HG03342 (cell line): ENCODE data around the gene GALNT18.

ENCODE experiments used
- ATAC-seq: cut with Tn5 transposase; IDR thresholded peaks from one replicate; pipeline ENCODE4 v1.9.1; 2021; ENCODE audit warnings: mild to moderate bottlenecking, moderate library complexity; ENCODE audit not compliant: unreplicated experiment

Gene GALNT18

DNA sequence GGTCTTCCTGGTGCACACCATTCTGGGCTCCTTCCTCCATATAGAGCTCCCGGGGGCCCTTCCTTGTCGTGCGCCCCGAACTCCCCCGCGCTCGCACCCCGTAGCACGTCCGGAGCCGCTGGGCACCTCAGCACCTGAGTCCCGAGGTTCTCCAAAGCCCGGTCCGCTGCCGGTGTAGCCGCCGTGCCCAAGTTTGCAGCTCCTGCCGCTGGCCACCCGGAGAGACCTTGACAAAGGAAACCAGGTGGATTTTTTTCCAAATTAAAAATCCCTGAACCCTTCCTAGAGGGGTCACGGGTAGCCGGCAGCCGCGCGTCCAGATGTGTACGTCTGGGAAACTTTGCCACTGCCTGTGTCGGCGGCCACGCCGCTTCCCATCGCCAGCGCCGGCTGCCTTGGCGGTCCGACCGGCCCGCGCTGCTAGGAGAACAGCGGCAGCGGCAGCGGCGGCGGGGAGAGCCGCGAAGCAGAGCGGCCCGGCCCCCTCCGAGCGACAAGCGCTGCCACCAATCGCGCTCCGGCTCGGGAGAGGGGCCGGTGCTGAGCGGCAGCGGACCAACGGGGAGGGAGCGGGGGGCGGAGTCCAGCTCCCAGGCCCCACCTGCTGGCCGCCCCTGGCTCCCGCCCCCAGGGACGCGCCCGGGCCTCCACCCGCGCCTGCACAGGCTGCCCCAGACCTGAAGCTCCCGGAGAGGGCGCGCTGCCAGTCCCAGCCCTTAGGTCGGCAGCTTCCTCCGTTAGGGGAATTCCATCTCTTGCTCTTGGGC, at the start of gene GALNT18:
GALNT18 (minus strand) TSS at position 433 of the 767 bp plus-strand sequence.
- peak; percentile 95 for ATAC-seq

DNA sequence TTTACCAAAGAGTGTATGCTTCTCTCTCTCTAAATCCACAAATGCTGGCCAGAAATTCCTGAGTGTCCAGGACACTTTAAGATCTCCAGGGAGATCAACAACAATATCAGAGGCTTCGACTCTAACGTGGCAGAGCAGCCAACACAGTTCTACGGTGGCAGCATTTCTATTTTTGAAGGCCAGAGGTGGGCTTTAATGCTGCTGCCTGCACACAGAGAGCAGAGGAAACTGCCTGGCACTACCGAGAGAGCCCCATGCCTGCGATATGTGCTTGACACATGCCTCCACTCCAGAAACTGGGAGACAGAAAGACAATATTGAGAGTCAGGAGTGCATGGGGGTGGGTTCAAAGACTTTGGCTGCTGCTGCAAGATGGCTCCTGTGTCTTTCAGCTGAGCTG, 48.8 kb upstream of the GALNT18 start:
- no peak for ATAC-seq

DNA sequence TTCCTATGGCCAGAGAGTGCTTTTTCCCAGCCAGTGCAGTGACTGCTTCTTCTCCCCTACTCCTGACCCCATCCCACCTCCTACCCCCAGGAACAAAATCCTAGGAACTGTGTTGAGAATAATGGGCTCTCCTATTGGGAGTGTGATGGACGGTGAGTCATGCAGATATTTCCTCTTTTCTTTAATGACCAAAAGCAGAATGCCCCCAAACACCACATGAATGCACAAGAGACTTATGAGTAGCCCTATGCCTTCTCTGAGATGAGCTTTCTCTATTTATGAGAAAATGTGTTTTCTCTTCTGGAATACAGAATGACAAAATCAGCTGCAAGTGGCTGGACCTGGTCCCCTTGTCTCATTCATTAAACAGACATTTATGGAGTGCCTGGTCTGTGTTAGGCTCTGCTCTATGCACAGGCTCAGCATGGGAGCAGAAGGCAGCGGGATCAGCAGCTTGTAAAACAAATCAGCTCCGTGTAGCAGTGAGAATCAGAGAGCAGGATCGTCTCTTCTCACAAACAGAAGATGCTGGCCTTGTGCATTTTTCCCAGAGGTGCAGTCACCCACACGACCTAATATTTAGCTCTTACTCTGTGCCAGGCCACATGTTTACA, 47.5 kb upstream of the GALNT18 start:
- no peak for ATAC-seq

DNA sequence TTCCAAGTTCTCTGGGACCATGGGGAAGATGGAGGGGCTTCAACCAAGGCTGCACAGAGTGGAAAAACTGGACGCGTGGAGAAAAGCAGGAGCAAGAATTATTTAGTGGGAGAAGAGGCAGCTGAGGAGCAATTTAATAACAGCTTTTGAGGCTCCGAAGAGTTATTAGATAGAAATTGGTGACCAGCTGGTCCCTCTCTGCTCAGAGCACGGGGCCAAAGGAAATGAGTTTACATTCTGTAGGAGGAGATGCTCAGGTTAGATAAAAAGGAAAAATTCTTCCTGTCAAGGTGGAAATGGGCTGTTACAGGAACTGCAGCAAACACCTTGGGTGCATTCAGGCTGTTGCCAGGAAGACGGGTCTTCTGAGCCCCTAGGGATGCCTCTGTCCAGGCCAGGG, 47.0 kb upstream of the GALNT18 start:
- no peak for ATAC-seq

DNA sequence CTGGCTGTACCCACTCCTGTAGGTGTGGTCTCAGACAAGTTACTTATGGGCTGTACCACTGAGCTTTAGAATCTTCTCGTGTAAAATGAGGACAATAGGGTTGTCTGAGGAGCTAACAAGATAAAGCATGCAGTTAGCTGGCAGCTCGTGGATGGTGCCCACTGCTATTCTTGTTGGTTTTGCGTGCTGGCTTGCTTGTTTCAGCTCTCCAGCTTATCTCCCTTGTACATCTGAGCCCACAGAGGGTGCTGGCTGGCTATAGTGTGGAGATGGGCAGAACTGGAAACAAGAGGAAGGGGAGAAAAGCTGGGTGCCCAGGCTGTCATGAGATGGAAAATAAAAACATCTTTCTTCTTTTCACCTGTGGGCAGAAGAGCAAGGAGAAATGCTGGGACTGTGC, 46.5 kb upstream of the GALNT18 start:
- ATAC-seq: no peak

DNA sequence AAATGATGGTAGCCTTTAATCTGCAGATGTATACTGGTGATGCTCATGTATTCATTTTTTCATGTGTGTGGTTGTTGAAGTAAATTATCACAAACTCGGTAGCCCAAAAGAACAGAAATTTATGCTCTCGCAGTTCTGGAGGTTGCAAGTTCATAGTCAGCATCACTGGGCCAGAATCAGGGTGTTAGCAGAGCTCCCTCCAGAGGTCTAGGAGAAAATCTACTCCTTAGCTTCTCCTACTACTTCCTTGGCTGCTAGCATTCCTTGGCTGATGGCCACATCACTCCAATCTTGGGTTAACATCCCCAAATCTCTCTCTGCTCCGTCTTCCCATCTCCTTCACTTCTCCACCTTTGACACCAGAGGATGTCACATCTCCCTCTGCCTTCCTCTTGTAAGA, 45.3 kb upstream of the GALNT18 start:
- ATAC-seq: no peak

DNA sequence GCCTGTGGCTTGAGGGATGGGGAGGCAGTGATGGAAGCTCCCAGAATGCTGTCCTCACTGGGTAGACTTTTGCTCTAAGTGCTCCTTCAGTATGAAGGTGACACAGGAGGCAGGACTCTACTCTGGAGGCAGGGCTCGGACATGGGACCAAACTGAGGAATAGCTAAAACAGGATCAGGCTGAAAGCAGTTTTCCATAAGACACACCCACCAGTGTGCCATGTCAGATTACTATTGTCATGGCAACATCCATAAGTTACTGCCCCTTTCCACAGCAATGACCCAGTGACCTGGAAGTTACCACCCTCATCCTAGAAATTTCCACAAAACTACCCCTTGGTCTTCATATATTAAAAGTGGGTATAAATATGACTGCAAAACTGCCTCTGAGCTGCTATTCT, 43.6 kb upstream of the GALNT18 start:
- ATAC-seq: no peak

DNA sequence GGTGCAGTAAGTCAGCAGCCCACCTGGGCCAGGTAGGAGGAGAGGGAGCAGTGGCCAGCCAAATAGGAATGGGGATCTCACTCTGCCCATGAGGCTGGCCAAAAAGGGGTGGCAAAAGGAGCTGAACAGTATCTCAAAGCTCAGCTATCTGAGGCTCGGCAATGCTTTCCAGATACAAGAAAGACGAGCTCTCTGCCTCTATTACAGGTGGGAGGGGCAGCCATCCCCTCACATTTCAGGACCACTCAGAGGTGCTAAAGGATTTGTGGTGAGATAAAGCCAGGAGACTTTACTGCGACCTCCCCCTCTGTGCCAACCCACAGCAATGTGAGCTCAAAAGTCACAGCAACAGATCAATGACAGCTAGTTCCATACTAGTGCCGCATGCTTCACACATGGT, 42.1 kb upstream of the GALNT18 start:
- no peak for ATAC-seq

DNA sequence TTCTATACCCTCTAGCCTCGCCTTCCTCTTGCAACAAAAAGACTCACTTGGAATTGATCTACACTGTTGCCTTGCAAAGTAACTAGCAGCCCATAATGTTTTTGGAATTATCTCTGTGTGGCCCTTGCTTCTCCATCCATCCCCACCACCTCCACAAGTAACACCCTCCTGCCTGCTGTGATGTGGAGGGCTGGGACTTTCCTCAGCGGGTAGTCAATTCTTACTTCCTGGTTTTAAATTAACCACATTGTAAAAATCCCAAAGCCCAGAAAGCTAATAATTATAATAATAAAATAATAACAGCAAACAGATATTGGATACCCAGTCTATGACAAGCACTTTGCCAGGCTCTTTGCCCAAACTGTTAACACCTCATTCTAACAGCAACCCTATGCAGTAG, 40.8 kb upstream of the GALNT18 start:
- ATAC-seq: no peak

DNA sequence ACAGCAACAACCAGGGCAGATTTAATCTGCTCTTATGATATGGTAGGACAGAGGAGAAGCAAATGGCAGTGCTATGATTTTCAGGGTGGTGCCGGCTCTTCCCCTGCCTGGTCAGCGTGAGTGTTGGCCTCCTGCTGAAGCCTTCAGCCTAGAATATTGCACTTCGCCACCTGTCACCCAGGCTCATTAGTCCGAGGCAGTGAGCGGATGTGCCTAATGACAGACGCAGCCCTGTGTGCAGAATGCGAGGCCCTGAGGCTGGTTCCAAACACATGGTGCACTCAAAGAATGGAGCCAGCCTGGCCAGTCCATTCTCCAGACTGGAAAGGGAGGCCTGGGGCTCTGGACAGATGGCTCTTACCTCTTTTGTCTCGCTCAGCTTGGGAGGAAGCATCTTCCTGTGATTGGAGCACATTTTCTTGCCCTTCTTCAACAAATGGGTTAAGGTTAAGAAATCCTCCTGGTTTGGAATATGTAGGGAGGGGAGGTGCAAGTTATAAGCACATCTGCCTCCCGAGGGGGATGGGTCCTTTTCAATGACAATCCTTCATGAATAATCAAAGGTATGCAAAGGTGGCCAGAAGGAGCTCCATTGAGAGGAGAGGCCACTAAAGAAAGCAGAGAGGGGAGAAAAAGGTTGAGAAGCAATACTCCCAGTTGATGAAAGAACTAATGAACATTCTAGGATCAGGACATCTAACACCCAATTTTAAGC, 39.7 kb upstream of the GALNT18 start:
- ATAC-seq: no peak

DNA sequence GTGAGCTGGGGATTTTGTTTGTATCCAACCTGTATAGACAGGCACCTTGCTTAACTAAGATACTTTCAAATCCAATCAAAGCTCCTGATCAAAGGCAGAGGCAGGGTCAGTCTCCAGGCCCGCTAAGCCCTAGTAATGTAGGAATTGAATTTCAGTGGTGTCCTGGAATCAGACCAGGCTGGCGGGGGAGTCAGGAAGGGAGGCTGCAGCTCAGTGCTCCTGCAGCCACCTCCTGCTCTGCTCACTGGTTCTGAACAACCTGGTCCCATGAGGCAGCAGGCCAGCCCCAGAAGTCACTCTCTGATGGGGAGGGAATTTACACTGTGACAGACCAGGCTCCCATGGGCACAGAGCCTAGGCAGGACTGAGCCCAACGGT, 38.5 kb upstream of the GALNT18 start:
- no peak for ATAC-seq

DNA sequence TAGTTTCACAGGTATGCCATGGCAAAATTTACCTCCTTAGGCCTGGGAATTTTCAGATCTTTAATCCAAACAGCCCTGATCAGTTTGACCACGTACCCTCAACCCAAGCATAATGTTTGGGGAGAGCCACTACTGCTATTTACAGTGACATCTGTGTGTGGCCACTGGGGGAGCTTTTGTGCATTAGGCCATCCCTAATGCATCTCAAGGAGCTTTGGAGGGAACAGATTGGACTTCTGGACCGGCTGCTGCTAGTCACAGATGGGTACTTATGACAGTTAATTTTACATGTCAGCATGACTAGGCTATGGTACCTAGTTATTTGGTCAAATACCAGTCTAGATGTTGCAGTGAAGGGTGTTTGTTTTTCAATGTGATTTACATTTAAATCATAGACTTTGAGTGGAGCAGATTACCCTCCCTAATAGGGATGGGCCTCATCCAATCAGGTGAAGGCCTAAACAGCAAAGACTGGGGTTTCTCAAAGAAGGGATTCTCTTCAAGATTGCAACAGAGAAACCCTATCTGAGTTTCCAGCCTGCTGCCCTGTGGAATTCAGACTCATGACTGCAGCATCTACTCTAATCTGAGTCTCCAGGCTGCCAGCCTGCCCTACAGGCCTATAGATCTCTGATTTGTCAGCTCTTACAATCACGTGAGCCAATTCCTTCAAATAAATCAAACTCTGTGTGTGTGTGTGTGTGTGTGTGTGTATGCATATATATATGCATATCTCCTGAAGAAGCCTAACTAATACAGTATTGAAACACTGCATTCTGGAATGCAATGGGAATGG, 38.0 kb upstream of the GALNT18 start:
- ATAC-seq: no peak

DNA sequence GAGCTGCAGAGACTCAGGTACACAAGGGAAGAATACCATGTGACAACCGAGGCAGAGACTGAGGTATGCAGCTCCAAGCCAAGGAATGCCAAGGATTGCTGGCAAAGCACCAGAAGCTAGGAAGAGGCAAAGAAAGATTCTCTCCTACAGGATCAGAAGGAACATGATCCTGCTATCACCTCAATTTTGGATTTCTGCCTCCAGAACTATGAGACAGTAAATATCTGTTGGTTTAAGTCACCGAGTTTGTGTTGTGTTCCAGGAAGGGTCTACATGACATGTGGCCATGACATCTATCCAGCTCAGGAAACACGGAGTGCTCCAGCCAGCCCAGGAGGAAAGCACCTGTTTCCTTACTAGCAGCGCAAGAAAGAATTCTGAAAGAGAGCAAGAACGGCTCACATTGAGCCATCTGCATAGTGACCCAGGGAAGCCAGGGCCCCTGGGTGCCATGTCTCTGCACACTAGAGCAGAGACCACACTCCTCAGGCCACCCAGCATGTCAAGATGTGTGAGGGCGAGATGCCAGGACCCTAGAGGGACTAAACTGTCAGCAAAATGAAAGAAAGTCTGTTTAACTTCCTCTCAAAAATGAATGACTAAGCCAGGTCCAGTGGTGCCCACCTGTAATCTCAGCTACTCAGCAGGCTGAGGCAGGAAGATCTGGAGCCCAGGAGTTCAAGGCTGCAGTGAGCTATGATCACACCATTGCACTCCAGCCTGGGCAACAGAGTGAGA, 35.6 kb upstream of the GALNT18 start:
- no peak for ATAC-seq

DNA sequence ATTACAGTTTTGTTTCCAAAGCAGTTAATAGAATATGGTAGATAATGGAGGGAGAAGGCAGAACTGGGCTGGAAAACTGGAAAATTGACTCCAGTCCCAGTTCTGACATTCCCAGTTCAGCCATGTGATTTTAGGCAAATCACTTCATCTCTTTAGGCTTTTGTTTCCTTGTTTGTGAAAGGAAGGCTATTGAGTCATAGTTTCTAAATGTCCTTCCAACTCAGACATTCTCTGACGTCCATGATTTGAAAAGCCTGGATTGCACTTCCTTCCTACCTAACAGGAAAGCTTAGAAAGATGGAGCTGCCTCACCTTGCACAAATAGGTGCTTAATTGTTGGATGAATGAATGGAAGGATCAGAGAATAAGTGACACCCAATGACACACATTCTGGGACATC, 19.8 kb upstream of the GALNT18 start:
- no peak for ATAC-seq

DNA sequence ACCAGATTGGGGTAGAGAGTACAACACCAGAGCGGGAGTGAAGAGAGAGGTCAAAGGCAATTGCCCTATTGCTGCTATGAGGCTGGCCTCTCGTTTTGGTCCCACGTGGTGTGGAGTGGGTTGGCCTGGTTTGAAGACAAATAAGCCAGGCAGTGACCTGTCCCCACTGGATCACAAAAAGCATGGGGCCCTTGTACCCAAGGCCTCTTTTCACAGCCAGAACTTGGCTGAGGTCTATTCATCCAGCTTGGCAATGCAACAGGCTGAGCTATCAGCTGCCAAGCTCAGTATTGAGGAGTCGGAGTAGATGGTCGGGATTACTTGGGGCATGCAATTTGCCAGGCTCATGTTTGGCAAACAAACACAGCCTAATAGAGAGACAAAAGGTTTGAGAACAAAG, 19.2 kb upstream of the GALNT18 start:
- no peak for ATAC-seq

DNA sequence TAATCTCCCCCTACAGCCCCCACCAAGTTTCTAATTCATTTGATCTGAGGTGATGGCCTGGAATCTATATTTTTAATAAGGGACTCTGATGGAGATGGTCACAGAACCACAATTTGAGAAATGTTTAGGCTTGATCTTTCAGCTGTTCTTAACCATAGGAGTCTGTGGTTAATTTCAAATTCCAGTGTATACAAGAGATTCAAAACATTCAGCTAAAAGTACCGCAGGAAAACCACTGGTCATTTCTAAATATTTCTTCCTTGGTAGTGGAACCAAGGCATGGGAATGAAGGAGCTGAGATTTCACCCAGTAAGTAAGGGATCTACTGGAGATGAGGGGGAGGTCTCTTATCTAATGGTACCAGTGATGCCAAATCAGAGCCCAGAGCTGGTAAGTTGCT, 18.3 kb upstream of the GALNT18 start:
- no peak for ATAC-seq

DNA sequence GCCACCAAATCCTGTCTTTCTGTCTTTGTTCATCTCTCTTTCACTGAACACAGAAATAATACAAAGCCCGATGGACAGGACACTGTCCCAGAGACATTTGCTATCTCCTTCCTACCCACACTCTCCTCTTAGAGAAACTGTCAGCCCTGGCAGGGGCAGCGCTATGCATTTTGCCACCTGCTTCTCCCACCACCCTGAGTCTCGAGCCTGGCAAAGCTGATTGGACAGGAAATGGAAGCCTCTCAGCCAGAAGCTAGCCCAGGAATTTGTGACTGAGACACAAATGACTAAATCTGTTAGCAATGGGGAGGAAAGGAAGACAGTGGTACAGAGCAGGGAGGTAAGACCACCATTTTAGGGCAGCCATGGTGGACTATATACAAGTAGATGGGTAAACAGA, 14.9 kb upstream of the GALNT18 start:
- no peak for ATAC-seq

DNA sequence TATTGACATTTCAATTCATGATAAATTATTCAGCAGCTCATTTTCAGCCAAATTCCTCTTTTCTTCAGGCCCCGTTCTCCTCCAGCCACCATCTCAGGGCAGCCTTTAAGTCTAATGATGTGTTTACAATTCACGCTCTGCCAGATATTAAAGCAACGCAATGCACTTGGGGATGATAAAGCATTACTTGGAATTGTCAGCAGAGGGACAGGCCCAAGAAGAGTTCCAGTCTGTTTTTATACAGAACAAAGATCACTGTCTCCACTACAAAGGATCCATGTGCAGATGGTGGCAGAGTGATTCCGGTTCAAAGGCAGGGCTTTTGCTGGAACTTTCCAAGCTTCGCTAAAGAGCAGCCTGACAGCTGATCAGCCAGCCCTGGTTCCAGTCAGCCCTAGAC, 13.6 kb upstream of the GALNT18 start:
- no peak for ATAC-seq

DNA sequence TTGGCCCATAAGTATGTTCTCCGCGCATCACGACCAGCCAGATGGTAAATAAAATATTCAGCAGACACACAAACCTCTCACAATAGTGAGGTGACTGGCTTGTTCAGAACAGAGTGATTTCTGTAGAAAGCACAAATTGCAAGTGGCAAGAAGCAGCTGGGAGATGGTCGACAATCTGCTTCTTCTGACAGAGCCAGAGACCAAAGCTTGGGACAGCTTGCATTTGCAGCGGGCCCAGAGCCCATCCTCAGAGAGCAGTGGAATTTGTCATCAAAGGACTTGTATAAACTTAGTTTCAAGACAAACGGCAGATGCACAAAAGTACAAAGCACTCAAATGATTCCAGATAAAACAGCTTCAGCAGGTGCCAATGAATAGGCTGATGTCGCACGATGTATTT, 7.6 kb upstream of the GALNT18 start:
- ATAC-seq: no peak

DNA sequence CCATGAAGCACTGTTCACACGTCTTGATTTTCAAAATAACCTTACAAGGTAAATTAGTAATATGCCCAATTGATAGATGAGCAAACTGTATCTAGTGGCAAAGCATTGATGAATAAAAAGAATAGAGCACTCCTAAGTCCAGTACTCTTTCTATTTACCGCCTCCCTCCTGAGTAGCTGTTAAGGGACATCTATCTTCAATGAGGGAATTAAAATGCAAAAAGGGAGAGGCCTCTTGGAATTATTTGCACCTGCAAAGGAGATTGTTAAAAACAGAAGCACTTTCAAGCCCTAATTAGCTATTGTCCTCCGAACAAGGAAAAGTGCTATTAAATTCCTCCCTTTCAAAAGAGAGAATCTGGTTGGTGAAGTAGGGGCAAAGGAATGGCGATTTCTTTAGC, 6.8 kb upstream of the GALNT18 start:
- no peak for ATAC-seq

DNA sequence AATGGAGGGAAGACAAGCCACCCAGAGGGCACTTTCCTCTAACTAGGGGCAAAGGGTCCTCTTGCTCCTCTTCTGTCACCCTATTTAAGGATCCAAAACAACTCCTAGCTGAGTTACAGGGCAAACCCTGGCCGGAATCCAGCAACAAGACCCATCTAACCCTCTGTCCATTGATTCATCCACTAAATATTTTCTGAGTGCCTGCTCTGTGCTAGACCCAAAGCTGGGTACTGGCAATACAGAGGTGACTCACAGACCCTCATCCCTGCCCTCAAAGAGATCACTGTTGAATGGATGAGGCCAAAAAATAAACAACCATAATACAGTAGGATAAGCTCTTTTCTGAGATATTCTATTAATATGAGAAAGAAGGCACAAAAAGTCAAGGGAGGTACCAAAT, 4.3 kb upstream of the GALNT18 start:
- ATAC-seq: no peak
